GM12878 (cell line): ENCODE measurements around the gene TCEANC2. TPM values are rescaled to one million over a fixed set of nuclear protein-coding genes. Genes with fewer than 3 reads are reported as not detected.

Source experiments
- ATAC-seq: fragments of 200-7000 bp; cut with Tn5 transposase; 3 replicates; pipeline ENCODE4 v1.9.1; 2020; ENCODE audit warnings: mild to moderate bottlenecking, moderate library complexity
- BruUV-seq: library from RNA; stranded (reverse); fragments of 400-500 nt; replicated peaks from 2 replicates; lab custom pipeline; 2021; lab: Mats Ljungman, UMichigan
- CTCF ChIA-PET: fragments of 300-600 bp; sonication (Branson Sonifier 250); formaldehyde crosslinking; extraction: SDS; loops from one replicate; lab custom pipeline; 2021; ENCODE audit warnings: inconsistent platforms; lab: Yijun Ruan, JAX
- POLR2A ChIA-PET: fragments of 350-600 bp; formaldehyde crosslinking; extraction: SDS; loops from one replicate; lab custom pipeline; 2021; ENCODE audit warnings: inconsistent platforms; lab: Charles Lee
- RAD21 ChIA-PET: fragments of 300-600 bp; sonication (Branson Sonifier 250); formaldehyde crosslinking; loops from one replicate; lab custom pipeline; 2023; ENCODE audit warnings: antibody characterized with exemption; ENCODE audit not compliant: unreplicated experiment; lab: Charles Lee
- SMC1A ChIA-PET: fragments of 300-600 bp; sonication (Branson Sonifier 250); formaldehyde crosslinking; loops from one replicate; lab custom pipeline; 2023; ENCODE audit not compliant: unreplicated experiment, uncharacterized antibody; lab: Charles Lee
- DNase-seq: peaks from one replicate; pipeline ENCODE4 v3.0.0-alpha.2; 2011; ENCODE audit warnings: low read depth, low spot score
- FAIRE-seq: peaks from 3 replicates; lab custom pipeline; 2011; peaks lifted over from hg19 to GRCh38; lab: Jason Lieb, UNC
- H2AFZ ChIP-seq: 2 replicates; pipeline ENCODE4 v1.6.0; 2011; ENCODE audit warnings: low read depth, low read length, control low read depth; ENCODE audit not compliant: control insufficient read depth
- H3K27ac ChIP-seq: 2 replicates; pipeline ENCODE4 v1.5.1; 2011; ENCODE audit warnings: control low read depth; ENCODE audit not compliant: control insufficient read depth, insufficient read depth
- H3K27me3 ChIP-seq, 2 experiments: replicated peaks in 1 of 2; 2 replicates each; pipeline versions ENCODE4 v1.6.0 to v1.6.1; 2011; ENCODE audit warnings: low read length in 1 of 2; ENCODE audit not compliant: control insufficient read depth in 2 of 2, insufficient read depth in 2 of 2
- H3K36me3 ChIP-seq, 2 experiments: 2 replicates each; pipeline ENCODE4 v1.5.1; 2011; ENCODE audit warnings: low read length in 1 of 2; ENCODE audit not compliant: control insufficient read depth in 2 of 2, insufficient read depth in 2 of 2
- H3K4me1 ChIP-seq: 2 replicates; pipeline ENCODE4 v1.6.1; 2011; ENCODE audit warnings: mild to moderate bottlenecking, low read length, moderate library complexity, mixed read lengths; ENCODE audit not compliant: control insufficient read depth, insufficient read depth
- H3K4me2 ChIP-seq: 2 replicates; pipeline ENCODE4 v1.6.0; 2011; ENCODE audit warnings: control low read depth; ENCODE audit not compliant: control insufficient read depth, insufficient read depth
- H3K4me3 ChIP-seq: fragments of 200-600 bp; sonication (generic); 2 replicates; pipeline ENCODE4 v1.5.1; 2016
- H3K79me2 ChIP-seq: 2 replicates; pipeline ENCODE4 v1.6.0; 2011; ENCODE audit warnings: low read length; ENCODE audit not compliant: control insufficient read depth, insufficient read depth
- H3K9ac ChIP-seq: 2 replicates; pipeline ENCODE4 v1.8.0; 2011; ENCODE audit warnings: low read length, control low read depth, mixed read lengths; ENCODE audit not compliant: control insufficient read depth, insufficient read depth
- H3K9me3 ChIP-seq: replicated peaks from 3 replicates; pipeline ENCODE4 v1.5.1; 2011; ENCODE audit warnings: mild to moderate bottlenecking, low read length; ENCODE audit not compliant: control insufficient read depth, insufficient read depth
- H4K20me1 ChIP-seq: 2 replicates; pipeline ENCODE4 v1.6.0; 2011; ENCODE audit not compliant: control insufficient read depth, insufficient read depth
- BCL3 ChIP-seq: IDR thresholded peaks from 2 replicates; pipeline ENCODE4 v1.6.1; 2011; ENCODE audit warnings: borderline replicate concordance, low read depth, mild to moderate bottlenecking, moderate library complexity, low read length; ENCODE audit not compliant: insufficient read depth, poor library complexity, severe bottlenecking
- CHD2 ChIP-seq: IDR thresholded peaks from 2 replicates; pipeline ENCODE4 v1.6.1; 2011; ENCODE audit warnings: low read depth, low read length, improper control_type of control experiment, borderline replicate concordance
- FOXM1 ChIP-seq: IDR thresholded peaks from 2 replicates; pipeline ENCODE4 v1.6.1; 2012; ENCODE audit warnings: low read depth, mild to moderate bottlenecking, inconsistent platforms, low read length, moderate library complexity
- GABPA ChIP-seq: IDR thresholded peaks from 2 replicates; pipeline ENCODE4 v1.6.1; 2014; ENCODE audit warnings: antibody characterized with exemption, low read depth, mild to moderate bottlenecking, inconsistent platforms
- HDGF ChIP-seq: fragments of 450-650 bp; IDR thresholded peaks from 2 replicates; pipeline ENCODE4 v1.6.1; 2016; ENCODE audit warnings: antibody characterized with exemption
- KAT2A ChIP-seq: conservative IDR thresholded peaks from 2 replicates; pipeline ENCODE4 v1.6.1; 2011; ENCODE audit warnings: low read depth, low read length; ENCODE audit not compliant: control insufficient read depth
- KLF5 ChIP-seq: fragments of 450-650 bp; IDR thresholded peaks from 2 replicates; pipeline ENCODE4 v1.6.1; 2014; ENCODE audit warnings: mild to moderate bottlenecking; ENCODE audit not compliant: partially characterized antibody
- NFYA ChIP-seq: IDR thresholded peaks from 2 replicates; pipeline ENCODE4 v1.6.1; 2011; ENCODE audit warnings: low read depth, mild to moderate bottlenecking, low read length, improper control_type of control experiment, borderline replicate concordance
- SIN3A ChIP-seq: IDR thresholded peaks from 2 replicates; pipeline ENCODE4 v1.6.1; 2012; ENCODE audit warnings: low read depth, low read length, improper control_type of control experiment
- SMAD5 ChIP-seq: IDR thresholded peaks from 2 replicates; pipeline ENCODE4 v1.6.1; 2016; ENCODE audit warnings: antibody characterized with exemption, low read depth
- SUPT20H ChIP-seq: IDR thresholded peaks from 2 replicates; pipeline ENCODE4 v1.6.1; 2011; ENCODE audit warnings: low read depth, mild to moderate bottlenecking, low read length, moderate library complexity, borderline replicate concordance; ENCODE audit not compliant: control insufficient read depth
- TCF12 ChIP-seq: IDR thresholded peaks from 2 replicates; pipeline ENCODE4 v1.6.1; 2011; ENCODE audit warnings: low read depth, mild to moderate bottlenecking, low read length
- ZBED1 ChIP-seq: IDR thresholded peaks from 2 replicates; pipeline ENCODE4 v1.6.1; 2016; ENCODE audit warnings: borderline replicate concordance
- ZBTB4 ChIP-seq: fragments of 450-650 bp; formaldehyde crosslinking; IDR thresholded peaks from 2 replicates; pipeline ENCODE4 v1.4.0; 2022; ENCODE audit warnings: mild to moderate bottlenecking, moderate library complexity
- WGBS: methylation state at CpG from one replicate; pipeline ENCODE4 v1.1.6; 2016; ENCODE audit warnings: low lambda C conversion rate; ENCODE audit not compliant: insufficient replicate concordance, insufficient coverage; ENCODE audit errors: missing lambda C conversion rate; 5-methylcytosine and 5-hydroxymethylcytosine counted together
- in situ Hi-C: fragments of 300-500 bp; cut with MboI; formaldehyde crosslinking; loops from 9 replicates; pipeline ENCODE4 v1.14.3; 2018; ENCODE audit warnings: mixed read lengths
- intact Hi-C: fragments of 100-400 bp; cut with micrococcal nuclease; formaldehyde crosslinking; loops from one replicate; pipeline ENCODE4 v1.14.2; 2022; ENCODE audit not compliant: unreplicated experiment
- polyA plus RNA-seq, 11 experiments: library from polyadenylated mRNA; depleted of rRNA in 4 of 11; unstranded in 6 of 11; stranded (reverse) in 5 of 11; fragments of >200 nt; fragmentation: Nextera tagmentation in 4 of 11; fragmentation: Illumina TruSeq in 1 of 11; extraction: Ambion mirVana in 4 of 11; extraction: Trizol in 1 of 11; gene quantifications; 1 replicate in 1 of 11; 2 replicates in 10 of 11; pipeline versions ENCODE4 v1.2.1 to v1.2.3, GENCODE V29; 2011 to 2016; ENCODE audit warnings: inconsistent platforms in 2 of 11, missing spikeins in 2 of 11, low read depth in 1 of 11
- total RNA-seq, 4 experiments: library from RNA; depleted of rRNA in 3 of 4; stranded (reverse); fragments of >200 nt in 3 of 4; fragmentation: Illumina TruSeq in 1 of 4; extraction: Trizol in 1 of 4; gene quantifications; 2 replicates each; pipeline versions ENCODE4 v1.2.1 to v1.2.3, GENCODE V29; 2013 to 2021
- TF ChIP-seq, protein P1 (sequence below): fragments of 450-650 bp; IDR thresholded peaks from 2 replicates; pipeline ENCODE4 v1.6.1; 2014; ENCODE audit warnings: mild to moderate bottlenecking
- TF ChIP-seq, protein P2 (sequence below): fragments of 450-650 bp; IDR thresholded peaks from 2 replicates; pipeline ENCODE4 v1.6.1; 2017; ENCODE audit warnings: antibody characterized with exemption, mild to moderate bottlenecking, moderate library complexity
- TF ChIP-seq, protein P3 (sequence below): IDR thresholded peaks from 2 replicates; pipeline ENCODE4 v1.6.1; 2012; ENCODE audit warnings: low read depth, low read length, improper control_type of control experiment

The TCEANC2 gene
- total and polyA plus RNA-seq, 10 of the 15 experiments (the other 5 are each of a cell fraction or from before 2014, with no cell fraction given), result 4.4 to 13.2 (median 6.4) TPM

GRCh38 chr1:54111624-54112023 is 58.2 kb downstream of the TCEANC2 start:
- ATAC-seq, result no peak
- RAD21 ChIA-PET, result no interaction called here
- H3K9me3 ChIP-seq, result no peaks in the 10 kb centered on the region
- WGBS, result 51% methylated on average over 3 of the region's 3 CpGs
- FAIRE-seq, result no peak
- no peak for DNase-seq
- H3K27ac ChIP-seq, result no peak overlapping the region
- CTCF ChIA-PET, result interaction anchor here (1.0 to 1.1 kb wide), 2 partner anchors 13 to 152 kb away, joined by 3 to 5 read pairs; no protein-coding TSS in a partner anchor
- H3K79me2 ChIP-seq, result no peaks in the 10 kb centered on the region
- POLR2A ChIA-PET, result no interaction called here
- SMC1A ChIA-PET, result no interaction called here
- H3K36me3 ChIP-seq, result no peaks in the 10 kb centered on the region
- in situ Hi-C loops (no loop called here), intact Hi-C loops (no loop called here)
- no peak overlapping the region for H3K4me2 ChIP-seq
- no peaks in the 10 kb centered on the region for H3K4me1 ChIP-seq
- BruUV-seq, result no TSS peak
- H3K9ac ChIP-seq, result no peak overlapping the region
- no peak overlapping the region for H3K4me3 ChIP-seq
- H3K27me3 ChIP-seq, result no peaks in the 10 kb centered on the region
- no peak overlapping the region for H2AFZ ChIP-seq
- no peaks in the 10 kb centered on the region; the same call in 1 of the 2 replicates for H4K20me1 ChIP-seq
- TF ChIP-seq TCF12 (no peak), HDGF (no peak), SUPT20H (no peak), SMAD5 (no peak), ZBTB4 (no peak), BCL3 (no peak), ZBED1 (no peak), KAT2A (no peak), GABPA (no peak), SIN3A (no peak), KLF5 (no peak), FOXM1 (no peak), NFYA (no peak), CHD2 (no peak)
- TF ChIP-seq, protein P1, sequence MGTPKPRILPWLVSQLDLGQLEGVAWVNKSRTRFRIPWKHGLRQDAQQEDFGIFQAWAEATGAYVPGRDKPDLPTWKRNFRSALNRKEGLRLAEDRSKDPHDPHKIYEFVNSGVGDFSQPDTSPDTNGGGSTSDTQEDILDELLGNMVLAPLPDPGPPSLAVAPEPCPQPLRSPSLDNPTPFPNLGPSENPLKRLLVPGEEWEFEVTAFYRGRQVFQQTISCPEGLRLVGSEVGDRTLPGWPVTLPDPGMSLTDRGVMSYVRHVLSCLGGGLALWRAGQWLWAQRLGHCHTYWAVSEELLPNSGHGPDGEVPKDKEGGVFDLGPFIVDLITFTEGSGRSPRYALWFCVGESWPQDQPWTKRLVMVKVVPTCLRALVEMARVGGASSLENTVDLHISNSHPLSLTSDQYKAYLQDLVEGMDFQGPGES, result no peak
- TF ChIP-seq, protein P2, sequence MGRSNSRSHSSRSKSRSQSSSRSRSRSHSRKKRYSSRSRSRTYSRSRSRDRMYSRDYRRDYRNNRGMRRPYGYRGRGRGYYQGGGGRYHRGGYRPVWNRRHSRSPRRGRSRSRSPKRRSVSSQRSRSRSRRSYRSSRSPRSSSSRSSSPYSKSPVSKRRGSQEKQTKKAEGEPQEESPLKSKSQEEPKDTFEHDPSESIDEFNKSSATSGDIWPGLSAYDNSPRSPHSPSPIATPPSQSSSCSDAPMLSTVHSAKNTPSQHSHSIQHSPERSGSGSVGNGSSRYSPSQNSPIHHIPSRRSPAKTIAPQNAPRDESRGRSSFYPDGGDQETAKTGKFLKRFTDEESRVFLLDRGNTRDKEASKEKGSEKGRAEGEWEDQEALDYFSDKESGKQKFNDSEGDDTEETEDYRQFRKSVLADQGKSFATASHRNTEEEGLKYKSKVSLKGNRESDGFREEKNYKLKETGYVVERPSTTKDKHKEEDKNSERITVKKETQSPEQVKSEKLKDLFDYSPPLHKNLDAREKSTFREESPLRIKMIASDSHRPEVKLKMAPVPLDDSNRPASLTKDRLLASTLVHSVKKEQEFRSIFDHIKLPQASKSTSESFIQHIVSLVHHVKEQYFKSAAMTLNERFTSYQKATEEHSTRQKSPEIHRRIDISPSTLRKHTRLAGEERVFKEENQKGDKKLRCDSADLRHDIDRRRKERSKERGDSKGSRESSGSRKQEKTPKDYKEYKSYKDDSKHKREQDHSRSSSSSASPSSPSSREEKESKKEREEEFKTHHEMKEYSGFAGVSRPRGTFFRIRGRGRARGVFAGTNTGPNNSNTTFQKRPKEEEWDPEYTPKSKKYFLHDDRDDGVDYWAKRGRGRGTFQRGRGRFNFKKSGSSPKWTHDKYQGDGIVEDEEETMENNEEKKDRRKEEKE, result no peak
- TF ChIP-seq, protein P3, sequence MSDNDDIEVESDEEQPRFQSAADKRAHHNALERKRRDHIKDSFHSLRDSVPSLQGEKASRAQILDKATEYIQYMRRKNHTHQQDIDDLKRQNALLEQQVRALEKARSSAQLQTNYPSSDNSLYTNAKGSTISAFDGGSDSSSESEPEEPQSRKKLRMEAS, result no peak
